Activated CD8-positive, alpha-beta memory T cell treated with anti-CD3 and anti-CD28 coated beads, Interleukin-2, amount 50 U/mL, for 1 hour (primary cell): ENCODE measurements around the gene NPY.

Source experiments
- DNase-seq: peaks from one replicate; pipeline ENCODE4 v3.0.0-alpha.2; 2020; ENCODE audit errors: extremely low read depth

The NPY gene

GRCh38 chr7:24313777-24314176 lies 29.8 kb downstream of the NPY start:
- no peak for DNase-seq

- DNase-seq: no peak
Observed at GRCh38 chr7:24316340-24316739, 32.4 kb downstream of the NPY start.

- DNase-seq: no peak
Observed at GRCh38 chr7:24318326-24318725, 34.3 kb downstream of the NPY start.

DNA sequence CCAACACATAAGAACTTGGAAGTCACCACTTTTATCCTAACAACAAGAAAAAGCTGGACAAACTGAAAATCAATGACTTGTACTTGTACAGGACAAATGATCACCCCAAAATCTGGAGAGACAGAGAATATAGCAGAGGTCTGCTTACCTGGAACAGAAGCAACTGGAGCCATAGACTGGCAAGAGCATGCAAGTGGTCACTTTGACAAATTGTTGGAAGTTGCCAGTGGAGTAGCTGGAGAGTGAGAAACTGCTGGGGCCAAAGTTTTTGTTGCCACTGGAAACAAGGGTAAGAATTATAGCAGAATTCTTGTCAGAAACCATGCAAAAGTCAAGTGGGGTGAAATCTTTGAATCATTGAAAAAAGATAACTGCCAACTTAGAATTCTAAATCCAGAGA lies 35.2 kb downstream of the NPY start:
- no peak for DNase-seq

- no peak for DNase-seq
Observed at GRCh38 chr7:24323961-24324480, 40.0 kb downstream of the NPY start.

GRCh38 chr7:24325708-24326107 lies 41.7 kb downstream of the NPY start:
- no peak for DNase-seq

DNA sequence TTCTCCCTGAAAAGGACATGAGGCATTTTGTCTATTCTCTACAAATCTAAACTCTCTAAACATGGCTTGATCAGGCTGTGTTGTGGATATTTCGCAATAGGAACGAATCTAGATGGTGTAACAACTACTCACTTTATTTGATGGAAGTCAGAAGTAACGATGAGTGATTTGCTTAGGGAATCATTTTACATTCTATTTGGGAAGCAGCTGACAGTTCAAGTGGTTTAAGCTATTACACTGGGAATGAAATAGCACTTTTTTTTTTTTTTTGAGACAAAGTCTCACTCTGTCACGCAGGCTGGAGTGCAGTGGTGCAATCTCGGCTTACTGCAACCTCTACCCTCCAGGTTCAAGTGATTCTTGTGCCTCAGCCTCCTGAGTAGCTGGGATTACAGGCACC lies 44.1 kb downstream of the NPY start:
- no peak for DNase-seq

GRCh38 chr7:24328894-24329293 lies 44.9 kb downstream of the NPY start:
- DNase-seq: no peak

DNA sequence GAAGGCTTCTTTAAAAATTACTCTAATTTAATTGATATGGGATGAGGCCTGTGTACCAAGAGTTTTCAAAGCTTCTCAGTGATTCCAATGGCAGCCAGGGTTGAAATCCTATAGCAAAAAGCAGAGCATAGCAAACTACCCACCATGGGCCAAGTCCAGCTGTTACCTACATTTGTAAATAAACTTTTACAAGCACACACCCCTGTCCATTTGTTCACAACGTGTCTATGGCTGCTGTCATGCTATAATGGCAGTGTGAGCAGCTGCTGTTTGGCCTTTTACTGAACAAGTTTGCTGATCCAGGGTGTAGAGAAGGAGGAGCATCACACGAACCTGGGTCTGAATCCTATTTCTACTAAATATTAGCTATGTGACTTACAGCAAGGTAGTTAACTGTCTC lies 50.0 kb downstream of the NPY start:
- DNase-seq: no peak

- no peak for DNase-seq
Observed at GRCh38 chr7:24334627-24335026, 50.6 kb downstream of the NPY start.

- no peak for DNase-seq
Observed at GRCh38 chr7:24336461-24336860, 52.5 kb downstream of the NPY start.

DNA sequence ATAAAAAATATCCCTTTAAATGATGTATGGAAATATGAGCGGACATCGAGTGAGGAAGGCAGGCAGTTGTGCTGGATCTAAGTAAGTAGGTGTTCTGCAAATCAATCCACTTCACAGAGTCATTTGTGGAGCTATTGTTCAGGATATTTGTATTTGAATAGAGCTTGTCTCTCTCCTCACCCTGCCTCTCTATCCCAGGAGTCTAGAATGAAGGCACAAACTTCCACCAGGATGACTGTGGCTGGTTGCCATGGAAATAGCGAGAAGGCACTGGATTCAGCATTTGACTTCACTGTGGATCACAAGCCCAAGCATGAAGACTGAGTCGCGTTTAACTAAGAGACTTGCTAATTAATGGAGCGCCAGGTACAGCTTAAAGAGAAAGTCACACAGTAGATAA lies 53.2 kb downstream of the NPY start:
- no peak for DNase-seq

GRCh38 chr7:24339575-24339974 lies 55.6 kb downstream of the NPY start:
- no peak for DNase-seq

GRCh38 chr7:24340727-24341126 lies 56.7 kb downstream of the NPY start:
- DNase-seq: no peak
